GF-D8 (cell line): ENCODE measurements around the gene COQ6.
"Not testable (repeated sequence)": the region's sequence is repeated elsewhere in the genome, so short reads cannot be mapped to it uniquely, and the experiment has no call there.

Source experiments
- DNase-seq: peaks from one replicate; lab custom pipeline; 2025; lab: John Stamatoyannopoulos, UW

The COQ6 gene

GRCh38 chr14:73988065-73988464, 38.0 kb downstream of the COQ6 start:
- no peak for DNase-seq

- DNase-seq: not testable (repeated sequence)
Observed at GRCh38 chr14:73988656-73989055, 38.6 kb downstream of the COQ6 start.

- no peak for DNase-seq
Observed at GRCh38 chr14:73991092-73991491, 41.0 kb downstream of the COQ6 start.

- DNase-seq: not testable (repeated sequence)
Observed at GRCh38 chr14:73994926-73995325, 44.8 kb downstream of the COQ6 start.

- DNase-seq: no peak
Observed at GRCh38 chr14:73995977-73996378, 45.9 kb downstream of the COQ6 start.

- DNase-seq: no peak
Observed at GRCh38 chr14:73996731-73997107, 46.6 kb downstream of the COQ6 start.

GRCh38 chr14:73997108-73997943, 47.2 kb downstream of the COQ6 start:
- DNase-seq: no peak

- DNase-seq: no peak
Observed at GRCh38 chr14:73997944-73998447, 47.9 kb downstream of the COQ6 start.

GRCh38 chr14:73998726-73999125, 48.6 kb downstream of the COQ6 start:
- DNase-seq: no peak

- DNase-seq: not testable (repeated sequence)
Observed at GRCh38 chr14:74005664-74006063, 55.6 kb downstream of the COQ6 start.

GRCh38 chr14:74008843-74009499, 58.9 kb downstream of the COQ6 start:
- no peak for DNase-seq
